Keratinocyte (primary cell): ENCODE data around the gene STEAP1. TPM values are rescaled to one million over a fixed set of nuclear protein-coding genes. Genes with fewer than 3 reads are reported as not detected.

Source experiments
- DNase-seq: peaks from one replicate; pipeline ENCODE4 v3.0.0-alpha.2; 2011; ENCODE audit warnings: low read depth, missing footprints, low spot score
- FAIRE-seq: peaks from 2 replicates; lab custom pipeline; 2011; peaks lifted over from hg19 to GRCh38; lab: Jason Lieb, UNC
- H2AFZ ChIP-seq: 2 replicates; pipeline ENCODE4 v1.6.0; 2012; ENCODE audit warnings: low read length, control low read depth, inconsistent platforms; ENCODE audit not compliant: control insufficient read depth
- H3K27ac ChIP-seq: 2 replicates; pipeline ENCODE4 v1.5.1; 2011; ENCODE audit warnings: low read length; ENCODE audit not compliant: control insufficient read depth, insufficient read depth
- H3K27me3 ChIP-seq: 3 replicates; pipeline ENCODE4 v1.6.0; 2011; ENCODE audit warnings: low read length; ENCODE audit not compliant: control insufficient read depth, insufficient read depth; ENCODE audit errors: extremely low read depth
- H3K36me3 ChIP-seq, 2 experiments: 2 replicates in 1 of 2; 3 replicates in 1 of 2; pipeline ENCODE4 v1.5.1; 2011; ENCODE audit warnings: low read length in 2 of 2, mild to moderate bottlenecking in 1 of 2; ENCODE audit not compliant: control insufficient read depth in 2 of 2, insufficient read depth in 2 of 2; ENCODE audit errors: extremely low read depth in 1 of 2
- H3K4me1 ChIP-seq: 3 replicates; pipeline ENCODE4 v1.5.1; 2011; ENCODE audit warnings: low read length; ENCODE audit not compliant: control insufficient read depth, insufficient read depth; ENCODE audit errors: extremely low read depth
- H3K4me2 ChIP-seq: 3 replicates; pipeline ENCODE4 v1.6.0; 2011; ENCODE audit warnings: low read depth, low read length; ENCODE audit not compliant: control insufficient read depth, insufficient read depth; ENCODE audit errors: extremely low read depth
- H3K4me3 ChIP-seq, 3 experiments: fragments of 200-600 bp in 1 of 3; sonication (generic) in 1 of 3; 2 replicates in 2 of 3; 3 replicates in 1 of 3; pipeline ENCODE4 v1.5.1; 2011 to 2016; ENCODE audit warnings: low read length in 3 of 3, mild to moderate bottlenecking in 3 of 3, control low read depth in 2 of 3, inconsistent platforms in 1 of 3, low read depth in 1 of 3, mixed read lengths in 1 of 3, mixed run types in 1 of 3, moderate library complexity in 1 of 3; ENCODE audit not compliant: control insufficient read depth in 2 of 3, insufficient read depth in 2 of 3; ENCODE audit errors: extremely low read depth in 1 of 3
- H3K79me2 ChIP-seq: 2 replicates; pipeline ENCODE4 v1.6.0; 2012; ENCODE audit warnings: low read length; ENCODE audit not compliant: control insufficient read depth, insufficient read depth
- H3K9ac ChIP-seq: 3 replicates; pipeline ENCODE4 v1.6.0; 2011; ENCODE audit warnings: low read length; ENCODE audit not compliant: control insufficient read depth, insufficient read depth; ENCODE audit errors: extremely low read depth
- H3K9me1 ChIP-seq: 3 replicates; pipeline ENCODE4 v1.6.0; 2011; ENCODE audit warnings: low read length; ENCODE audit not compliant: control insufficient read depth, insufficient read depth; ENCODE audit errors: extremely low read depth
- H3K9me3 ChIP-seq: 2 replicates; pipeline ENCODE4 v1.5.1; 2012; ENCODE audit warnings: low read depth, low read length; ENCODE audit not compliant: control insufficient read depth
- H4K20me1 ChIP-seq: 3 replicates; pipeline ENCODE4 v1.6.0; 2011; ENCODE audit warnings: low read length; ENCODE audit not compliant: control insufficient read depth, insufficient read depth; ENCODE audit errors: extremely low read depth
- EZH2 ChIP-seq: IDR thresholded peaks from one replicate; pipeline ENCODE4 v1.6.1; 2012; ENCODE audit warnings: inconsistent platforms, mild to moderate bottlenecking, low read length, moderate library complexity
- dilution Hi-C: fragments of 300-500 bp; cut with MboI; formaldehyde crosslinking; loops from one replicate; pipeline ENCODE4 v1.7.0; 2020; ENCODE audit warnings: low sequenced_read_pairs; ENCODE audit not compliant: extremely low pct_ligation_motif_present
- polyA plus RNA-seq, 5 experiments: library from polyadenylated mRNA; depleted of rRNA in 3 of 5; stranded (reverse) in 3 of 5; stranded (forward) in 1 of 5; unstranded in 1 of 5; fragments of >200 nt; gene quantifications; 1 replicate in 1 of 5; 2 replicates in 3 of 5; 3 replicates in 1 of 5; pipeline versions ENCODE4 v1.2.1 to v1.2.3, GENCODE V29; 2011 to 2012; ENCODE audit warnings: missing spikeins in 2 of 5, low read depth in 1 of 5, low replicate concordance in 1 of 5
- TF ChIP-seq, protein P1 (sequence below), 3 experiments: IDR thresholded peaks in 1 of 3; conservative IDR thresholded peaks in 1 of 3; optimal IDR thresholded peaks in 1 of 3; 2 replicates in 2 of 3; 3 replicates in 1 of 3; pipeline versions ENCODE3 to v1.5.1; 2011; ENCODE audit warnings: low read length in 3 of 3, mild to moderate bottlenecking in 3 of 3, moderate library complexity in 2 of 3, control low read depth in 1 of 3, inconsistent platforms in 1 of 3; ENCODE audit not compliant: insufficient read depth in 2 of 3; ENCODE audit errors: extremely low read depth in 1 of 3

Gene STEAP1
- polyA plus RNA-seq, 1 donor (not counting 4 experiments of a cell fraction or from before 2014, with no cell fraction given), result 19.0 TPM

- Histone ChIP-seq H3K36me3 (no peaks in the 10 kb centered on the region), H3K9me3 (peaks cover 4% of the 10 kb centered on the region), H3K27me3 (no peaks in the 10 kb centered on the region), H3K4me3 (no peak overlapping the region), H3K27ac (peak overlapping the region; percentile 77), H3K4me2 (peak overlapping the region; percentile 1), H2AFZ (peak overlapping the region; percentile 39), H4K20me1 (no peaks in the 10 kb centered on the region), H3K79me2 (no peaks in the 10 kb centered on the region), H3K9me1 (no peaks in the 10 kb centered on the region), H3K4me1 (peaks cover 30% of the 10 kb centered on the region), H3K9ac (no peak overlapping the region)
- FAIRE-seq, result no peak
- dilution Hi-C loops, result no loop called here
- no peak for TF ChIP-seq EZH2
- TF ChIP-seq, protein P1, sequence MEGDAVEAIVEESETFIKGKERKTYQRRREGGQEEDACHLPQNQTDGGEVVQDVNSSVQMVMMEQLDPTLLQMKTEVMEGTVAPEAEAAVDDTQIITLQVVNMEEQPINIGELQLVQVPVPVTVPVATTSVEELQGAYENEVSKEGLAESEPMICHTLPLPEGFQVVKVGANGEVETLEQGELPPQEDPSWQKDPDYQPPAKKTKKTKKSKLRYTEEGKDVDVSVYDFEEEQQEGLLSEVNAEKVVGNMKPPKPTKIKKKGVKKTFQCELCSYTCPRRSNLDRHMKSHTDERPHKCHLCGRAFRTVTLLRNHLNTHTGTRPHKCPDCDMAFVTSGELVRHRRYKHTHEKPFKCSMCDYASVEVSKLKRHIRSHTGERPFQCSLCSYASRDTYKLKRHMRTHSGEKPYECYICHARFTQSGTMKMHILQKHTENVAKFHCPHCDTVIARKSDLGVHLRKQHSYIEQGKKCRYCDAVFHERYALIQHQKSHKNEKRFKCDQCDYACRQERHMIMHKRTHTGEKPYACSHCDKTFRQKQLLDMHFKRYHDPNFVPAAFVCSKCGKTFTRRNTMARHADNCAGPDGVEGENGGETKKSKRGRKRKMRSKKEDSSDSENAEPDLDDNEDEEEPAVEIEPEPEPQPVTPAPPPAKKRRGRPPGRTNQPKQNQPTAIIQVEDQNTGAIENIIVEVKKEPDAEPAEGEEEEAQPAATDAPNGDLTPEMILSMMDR (optimal IDR thresholded peaks at IDR 0.05 in 1 of 3, IDR thresholded peaks at IDR 0.05 in 1 of 3, conservative IDR thresholded peaks at IDR 0.05 in 1 of 3; ENCODE audit: extremely low read depth in 1 of 3, insufficient read depth in 2 of 3, low read length in 3 of 3), result no peak
- DNase-seq, result no peak
Observed at GRCh38 chr7:90180011-90180585, 25.8 kb downstream of the STEAP1 start.

- Histone ChIP-seq H4K20me1 (no peaks in the 10 kb centered on the region), H3K9me1 (no peaks in the 10 kb centered on the region), H3K79me2 (no peaks in the 10 kb centered on the region), H3K4me2 (no peak overlapping the region), H3K27ac (peak overlapping the region; percentile 77), H2AFZ (no peak overlapping the region), H3K4me1 (peaks cover 30% of the 10 kb centered on the region), H3K4me3 (no peak overlapping the region), H3K9ac (no peak overlapping the region), H3K27me3 (no peaks in the 10 kb centered on the region), H3K9me3 (peaks cover 4% of the 10 kb centered on the region), H3K36me3 (no peaks in the 10 kb centered on the region)
- FAIRE-seq, result no peak
- no peak for DNase-seq
- TF ChIP-seq, protein P1 (optimal IDR thresholded peaks at IDR 0.05 in 1 of 3, IDR thresholded peaks at IDR 0.05 in 1 of 3, conservative IDR thresholded peaks at IDR 0.05 in 1 of 3; ENCODE audit: extremely low read depth in 1 of 3, insufficient read depth in 2 of 3, low read length in 3 of 3), result no peak
- TF ChIP-seq EZH2, result no peak
- dilution Hi-C loops, result no loop called here
Observed at GRCh38 chr7:90180649-90181048, 26.4 kb downstream of the STEAP1 start.
